GM12892 (cell line): Measurements from ENCODE around the gene PEMT.

Experiments used
- POLR2AphosphoS5 ChIP-seq: IDR thresholded peaks from 2 replicates; pipeline ENCODE4 v1.6.1; 2011; ENCODE audit warnings: low read depth, low read length, control low read depth
- TAF1 ChIP-seq: IDR thresholded peaks from 2 replicates; pipeline ENCODE4 v1.6.1; 2011; ENCODE audit warnings: low read depth, mild to moderate bottlenecking, control low read depth, low read length, borderline replicate concordance

DNA sequence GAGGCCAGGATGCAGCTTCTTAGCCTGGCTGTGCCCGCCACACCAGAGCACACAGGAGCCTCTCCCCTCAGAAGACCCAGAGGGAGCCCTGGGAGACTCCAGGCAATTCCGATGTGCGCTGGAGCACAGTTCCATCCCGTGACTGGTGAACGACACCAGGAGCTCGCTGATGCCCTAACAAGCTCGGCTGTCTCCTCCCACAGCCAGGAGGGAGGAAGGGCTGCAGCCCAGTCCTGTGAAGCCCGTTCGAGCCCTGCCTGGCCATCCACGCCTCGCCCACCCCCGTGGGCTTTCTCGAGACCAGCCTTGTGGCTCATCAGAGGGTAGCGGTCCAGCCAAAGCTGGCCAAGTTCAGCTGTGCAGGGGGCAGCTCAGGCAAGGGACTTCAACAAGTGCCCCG is 73.5 kb downstream of the PEMT start:
- TF ChIP-seq TAF1, result no peak
- TF ChIP-seq POLR2AphosphoS5, result no peak
